Peyer's patch (tissue), 4 donors: ENCODE results near the gene AHI1. TPM values are rescaled to one million over a fixed set of nuclear protein-coding genes. Genes with fewer than 3 reads are reported as not detected.

ENCODE experiments used
- DNase-seq, 3 donors: peaks; one replicate each; pipeline ENCODE4 v3.0.0-alpha.2; 2017 to 2019
- H3K27ac ChIP-seq, 4 donors: fragments of 200-600 bp; sonication (generic); one replicate each; pipeline ENCODE4 v1.5.1; 2016 to 2019
- H3K27me3 ChIP-seq, 2 donors: fragments of 200-600 bp; sonication (generic); one replicate each; pipeline ENCODE4 v1.5.1; 2019
- H3K36me3 ChIP-seq, 3 donors: fragments of 200-600 bp; sonication (generic); one replicate each; pipeline ENCODE4 v1.5.1; 2016 to 2019
- H3K4me1 ChIP-seq, 4 donors: fragments of 200-600 bp; sonication (generic); one replicate each; pipeline ENCODE4 v1.5.1; 2016 to 2019
- H3K4me3 ChIP-seq, 4 donors: fragments of 200-600 bp; sonication (generic); 1 replicate in 3 of 4; 2 replicates in 1 of 4; pipeline ENCODE4 v1.5.1; 2016 to 2019; ENCODE audit warnings: mild to moderate bottlenecking in 1 of 4
- H3K9me3 ChIP-seq, 4 donors: fragments of 200-600 bp; sonication (generic); one replicate each; pipeline ENCODE4 v1.5.1; 2016 to 2019; ENCODE audit warnings: mild to moderate bottlenecking in 1 of 4
- CTCF ChIP-seq, 6 experiments: fragments of 450-650 bp in 4 of 6; fragments of 200-600 bp in 2 of 6; sonication (generic) in 1 of 6; IDR thresholded peaks; one replicate each; pipeline ENCODE4 v1.5.1; 2017 to 2019; ENCODE audit warnings: antibody characterized with exemption in 6 of 6, mild to moderate bottlenecking in 3 of 6, moderate library complexity in 1 of 6
- POLR2A ChIP-seq, 2 donors: fragments of 450-650 bp; IDR thresholded peaks; one replicate each; pipeline ENCODE4 v1.5.1; 2017; ENCODE audit warnings: antibody characterized with exemption in 2 of 2, mild to moderate bottlenecking in 2 of 2, moderate library complexity in 2 of 2
- total RNA-seq, 4 donors: library from RNA; depleted of rRNA; stranded (reverse); fragments of >200 nt; gene quantifications; one replicate each; pipeline ENCODE4 v1.1.0, GENCODE V29; 2016

The AHI1 gene
- total RNA-seq, 4 donors from 2014 or later = 4.4 to 141 (median 17.6) TPM

GRCh38 chr6:135277422-135277821 is 220.1 kb downstream of the AHI1 start:
- Histone ChIP-seq H3K4me1 (no peaks in the 10 kb centered on the region), H3K4me3 (no peak overlapping the region), H3K9me3 (no peaks in the 10 kb centered on the region), H3K27me3 (no peaks in the 10 kb centered on the region), H3K36me3 (no peaks in the 10 kb centered on the region), H3K27ac (no peak overlapping the region)
- no peak for DNase-seq
- TF ChIP-seq POLR2A (IDR thresholded peaks at IDR 0.05) (no peak), CTCF (IDR thresholded peaks at IDR 0.05) (no peak)

- no peaks in the 10 kb centered on the region for H3K4me1 ChIP-seq
- H3K4me3 ChIP-seq = no peak overlapping the region
- no peaks in the 10 kb centered on the region for H3K9me3 ChIP-seq
- no peak for DNase-seq
- H3K36me3 ChIP-seq = no peaks in the 10 kb centered on the region
- H3K27ac ChIP-seq = no peak overlapping the region
- TF ChIP-seq CTCF (IDR thresholded peaks at IDR 0.05) (no peak), POLR2A (IDR thresholded peaks at IDR 0.05) (no peak)
- no peaks in the 10 kb centered on the region for H3K27me3 ChIP-seq
These were observed 222.8 kb downstream of the AHI1 start for GRCh38 chr6:135274561-135275293.

- H3K27ac ChIP-seq = peak overlapping the region in 2 of 4 donors; percentile 78 to 83
- H3K4me1 ChIP-seq = peaks cover 0 to 12% (median 0%) of the 10 kb centered on the region in 4 donors
- H3K9me3 ChIP-seq = no peaks in the 10 kb centered on the region
- H3K27me3 ChIP-seq = no peaks in the 10 kb centered on the region
- no peak overlapping the region for H3K4me3 ChIP-seq
- no peaks in the 10 kb centered on the region for H3K36me3 ChIP-seq
- no peak for DNase-seq
- TF ChIP-seq CTCF (IDR thresholded peaks at IDR 0.05) = no peak
- no peak for TF ChIP-seq POLR2A (IDR thresholded peaks at IDR 0.05)
These were observed 225.9 kb downstream of the AHI1 start for GRCh38 chr6:135271626-135272025.

- Histone ChIP-seq H3K36me3 (no peaks in the 10 kb centered on the region), H3K27ac (peak overlapping the region in 2 of 4 donors; percentile 78 to 83), H3K27me3 (no peaks in the 10 kb centered on the region), H3K4me3 (peak overlapping the region in 1 of 4 donors; percentile 14), H3K4me1 (peaks cover 0 to 12% (median 0%) of the 10 kb centered on the region in 4 donors), H3K9me3 (no peaks in the 10 kb centered on the region)
- peak in 2 of 3 donors; percentile 75 for DNase-seq
- TF ChIP-seq POLR2A (IDR thresholded peaks at IDR 0.05) (no peak), CTCF (IDR thresholded peaks at IDR 0.05) (no peak)
These were observed 226.6 kb downstream of the AHI1 start for GRCh38 chr6:135270676-135271536.

GRCh38 chr6:135269481-135269891 is 228.1 kb downstream of the AHI1 start:
- Histone ChIP-seq H3K4me3 (no peak overlapping the region), H3K4me1 (peaks cover 0 to 12% (median 0%) of the 10 kb centered on the region in 4 donors), H3K27ac (peak overlapping the region in 2 of 4 donors; percentile 64 to 78), H3K36me3 (no peaks in the 10 kb centered on the region), H3K9me3 (no peaks in the 10 kb centered on the region), H3K27me3 (no peaks in the 10 kb centered on the region)
- peak in 2 of 3 donors; percentile 72 to 73 for DNase-seq
- TF ChIP-seq POLR2A (IDR thresholded peaks at IDR 0.05) (no peak), CTCF (IDR thresholded peaks at IDR 0.05) (no peak)
